Measurements from ENCODE around the gene TRIM44.

DNA sequence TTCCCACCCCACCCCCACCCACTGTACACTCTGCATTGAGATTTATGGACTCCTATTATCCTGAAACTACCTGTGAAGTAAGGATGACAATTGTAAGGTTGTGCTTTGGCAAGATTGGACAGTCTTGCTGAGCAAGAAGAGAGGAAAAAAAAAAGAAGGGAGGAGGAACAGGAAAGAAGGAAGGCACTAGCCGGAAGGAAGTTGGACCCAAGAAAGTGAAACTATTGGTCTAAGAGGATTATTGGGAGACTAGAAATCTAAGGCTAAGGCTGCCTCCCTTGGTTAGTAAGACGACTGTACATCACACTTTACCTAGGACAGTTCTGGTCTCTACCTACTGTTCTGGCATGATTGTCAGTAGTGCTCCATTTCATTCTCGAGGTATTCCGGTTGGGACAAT is 12.1 kb upstream of the TRIM44 start:
- TF ChIP-seq MYC (IDR thresholded peaks at IDR 0.05; ENCODE audit: borderline replicate concordance, low read length) (no peak), POLR2A (IDR thresholded peaks at IDR 0.05; ENCODE audit: low read length) (no peak), CBX2 (IDR thresholded peaks at IDR 0.05; ENCODE audit: borderline replicate concordance, low read depth) (no peak), CHD4 (IDR thresholded peaks at IDR 0.05; ENCODE audit: borderline replicate concordance) (no peak), MAFK (IDR thresholded peaks at IDR 0.05; ENCODE audit: partially characterized antibody) (no peak)
- TF ChIP-seq, protein P1, sequence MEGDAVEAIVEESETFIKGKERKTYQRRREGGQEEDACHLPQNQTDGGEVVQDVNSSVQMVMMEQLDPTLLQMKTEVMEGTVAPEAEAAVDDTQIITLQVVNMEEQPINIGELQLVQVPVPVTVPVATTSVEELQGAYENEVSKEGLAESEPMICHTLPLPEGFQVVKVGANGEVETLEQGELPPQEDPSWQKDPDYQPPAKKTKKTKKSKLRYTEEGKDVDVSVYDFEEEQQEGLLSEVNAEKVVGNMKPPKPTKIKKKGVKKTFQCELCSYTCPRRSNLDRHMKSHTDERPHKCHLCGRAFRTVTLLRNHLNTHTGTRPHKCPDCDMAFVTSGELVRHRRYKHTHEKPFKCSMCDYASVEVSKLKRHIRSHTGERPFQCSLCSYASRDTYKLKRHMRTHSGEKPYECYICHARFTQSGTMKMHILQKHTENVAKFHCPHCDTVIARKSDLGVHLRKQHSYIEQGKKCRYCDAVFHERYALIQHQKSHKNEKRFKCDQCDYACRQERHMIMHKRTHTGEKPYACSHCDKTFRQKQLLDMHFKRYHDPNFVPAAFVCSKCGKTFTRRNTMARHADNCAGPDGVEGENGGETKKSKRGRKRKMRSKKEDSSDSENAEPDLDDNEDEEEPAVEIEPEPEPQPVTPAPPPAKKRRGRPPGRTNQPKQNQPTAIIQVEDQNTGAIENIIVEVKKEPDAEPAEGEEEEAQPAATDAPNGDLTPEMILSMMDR (IDR thresholded peaks at IDR 0.05), result no peak
- TF ChIP-seq, protein P2, sequence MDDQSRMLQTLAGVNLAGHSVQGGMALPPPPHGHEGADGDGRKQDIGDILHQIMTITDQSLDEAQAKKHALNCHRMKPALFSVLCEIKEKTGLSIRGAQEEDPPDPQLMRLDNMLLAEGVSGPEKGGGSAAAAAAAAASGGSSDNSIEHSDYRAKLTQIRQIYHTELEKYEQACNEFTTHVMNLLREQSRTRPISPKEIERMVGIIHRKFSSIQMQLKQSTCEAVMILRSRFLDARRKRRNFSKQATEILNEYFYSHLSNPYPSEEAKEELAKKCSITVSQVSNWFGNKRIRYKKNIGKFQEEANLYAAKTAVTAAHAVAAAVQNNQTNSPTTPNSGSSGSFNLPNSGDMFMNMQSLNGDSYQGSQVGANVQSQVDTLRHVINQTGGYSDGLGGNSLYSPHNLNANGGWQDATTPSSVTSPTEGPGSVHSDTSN (IDR thresholded peaks at IDR 0.05), result no peak
- TF ChIP-seq, protein P3, sequence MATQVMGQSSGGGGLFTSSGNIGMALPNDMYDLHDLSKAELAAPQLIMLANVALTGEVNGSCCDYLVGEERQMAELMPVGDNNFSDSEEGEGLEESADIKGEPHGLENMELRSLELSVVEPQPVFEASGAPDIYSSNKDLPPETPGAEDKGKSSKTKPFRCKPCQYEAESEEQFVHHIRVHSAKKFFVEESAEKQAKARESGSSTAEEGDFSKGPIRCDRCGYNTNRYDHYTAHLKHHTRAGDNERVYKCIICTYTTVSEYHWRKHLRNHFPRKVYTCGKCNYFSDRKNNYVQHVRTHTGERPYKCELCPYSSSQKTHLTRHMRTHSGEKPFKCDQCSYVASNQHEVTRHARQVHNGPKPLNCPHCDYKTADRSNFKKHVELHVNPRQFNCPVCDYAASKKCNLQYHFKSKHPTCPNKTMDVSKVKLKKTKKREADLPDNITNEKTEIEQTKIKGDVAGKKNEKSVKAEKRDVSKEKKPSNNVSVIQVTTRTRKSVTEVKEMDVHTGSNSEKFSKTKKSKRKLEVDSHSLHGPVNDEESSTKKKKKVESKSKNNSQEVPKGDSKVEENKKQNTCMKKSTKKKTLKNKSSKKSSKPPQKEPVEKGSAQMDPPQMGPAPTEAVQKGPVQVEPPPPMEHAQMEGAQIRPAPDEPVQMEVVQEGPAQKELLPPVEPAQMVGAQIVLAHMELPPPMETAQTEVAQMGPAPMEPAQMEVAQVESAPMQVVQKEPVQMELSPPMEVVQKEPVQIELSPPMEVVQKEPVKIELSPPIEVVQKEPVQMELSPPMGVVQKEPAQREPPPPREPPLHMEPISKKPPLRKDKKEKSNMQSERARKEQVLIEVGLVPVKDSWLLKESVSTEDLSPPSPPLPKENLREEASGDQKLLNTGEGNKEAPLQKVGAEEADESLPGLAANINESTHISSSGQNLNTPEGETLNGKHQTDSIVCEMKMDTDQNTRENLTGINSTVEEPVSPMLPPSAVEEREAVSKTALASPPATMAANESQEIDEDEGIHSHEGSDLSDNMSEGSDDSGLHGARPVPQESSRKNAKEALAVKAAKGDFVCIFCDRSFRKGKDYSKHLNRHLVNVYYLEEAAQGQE (IDR thresholded peaks at IDR 0.05), result no peak
- TF ChIP-seq, protein P4, sequence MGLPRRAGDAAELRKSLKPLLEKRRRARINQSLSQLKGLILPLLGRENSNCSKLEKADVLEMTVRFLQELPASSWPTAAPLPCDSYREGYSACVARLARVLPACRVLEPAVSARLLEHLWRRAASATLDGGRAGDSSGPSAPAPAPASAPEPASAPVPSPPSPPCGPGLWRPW (IDR thresholded peaks at IDR 0.05), result no peak
- TF ChIP-seq, protein P5, sequence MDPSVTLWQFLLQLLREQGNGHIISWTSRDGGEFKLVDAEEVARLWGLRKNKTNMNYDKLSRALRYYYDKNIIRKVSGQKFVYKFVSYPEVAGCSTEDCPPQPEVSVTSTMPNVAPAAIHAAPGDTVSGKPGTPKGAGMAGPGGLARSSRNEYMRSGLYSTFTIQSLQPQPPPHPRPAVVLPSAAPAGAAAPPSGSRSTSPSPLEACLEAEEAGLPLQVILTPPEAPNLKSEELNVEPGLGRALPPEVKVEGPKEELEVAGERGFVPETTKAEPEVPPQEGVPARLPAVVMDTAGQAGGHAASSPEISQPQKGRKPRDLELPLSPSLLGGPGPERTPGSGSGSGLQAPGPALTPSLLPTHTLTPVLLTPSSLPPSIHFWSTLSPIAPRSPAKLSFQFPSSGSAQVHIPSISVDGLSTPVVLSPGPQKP (IDR thresholded peaks at IDR 0.05; ENCODE audit: low read depth, low read length), result no peak

Measured in A549 (cell line).